AG09309 (cell line): ENCODE data around the gene GPATCH2L.

Experiments
- DNase-seq: peaks from one replicate; pipeline ENCODE4 v3.0.0-alpha.2; 2010; ENCODE audit warnings: low read depth
- H3K4me3 ChIP-seq: 2 replicates; pipeline ENCODE4 v1.5.1; 2011; ENCODE audit warnings: mild to moderate bottlenecking, low read depth, low read length, moderate library complexity; ENCODE audit not compliant: control insufficient read depth
- TF ChIP-seq, protein P1 (sequence below): IDR thresholded peaks from 2 replicates; pipeline ENCODE4 v1.5.1; 2011; ENCODE audit warnings: mild to moderate bottlenecking, low read depth, low read length, inconsistent platforms; ENCODE audit not compliant: insufficient read depth, control insufficient read depth; ENCODE audit errors: missing control alignments

Gene GPATCH2L

DNA sequence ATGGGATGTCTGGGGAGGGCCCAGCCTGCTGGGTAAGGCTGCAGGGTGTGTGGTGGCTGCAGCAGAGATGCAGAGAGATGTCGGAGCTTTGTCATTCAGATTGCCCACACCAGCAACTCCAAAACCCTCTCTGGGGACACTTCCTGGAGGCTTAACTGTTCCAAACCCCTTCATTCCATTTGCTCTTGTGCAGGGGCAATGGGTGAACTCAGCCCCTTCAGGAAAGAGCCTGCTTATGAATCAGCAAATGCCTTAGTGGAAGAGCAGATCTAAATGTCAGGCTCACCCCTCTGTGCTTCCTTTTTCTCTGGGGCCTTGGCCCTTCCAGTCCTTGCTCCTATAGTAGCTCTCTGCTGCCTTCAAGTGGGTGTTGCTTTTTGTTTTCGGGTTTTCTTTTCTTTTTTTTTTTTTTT lies 36.7 kb upstream of the GPATCH2L start:
- no peak overlapping the region for H3K4me3 ChIP-seq
- DNase-seq: no peak
- TF ChIP-seq, protein P1, sequence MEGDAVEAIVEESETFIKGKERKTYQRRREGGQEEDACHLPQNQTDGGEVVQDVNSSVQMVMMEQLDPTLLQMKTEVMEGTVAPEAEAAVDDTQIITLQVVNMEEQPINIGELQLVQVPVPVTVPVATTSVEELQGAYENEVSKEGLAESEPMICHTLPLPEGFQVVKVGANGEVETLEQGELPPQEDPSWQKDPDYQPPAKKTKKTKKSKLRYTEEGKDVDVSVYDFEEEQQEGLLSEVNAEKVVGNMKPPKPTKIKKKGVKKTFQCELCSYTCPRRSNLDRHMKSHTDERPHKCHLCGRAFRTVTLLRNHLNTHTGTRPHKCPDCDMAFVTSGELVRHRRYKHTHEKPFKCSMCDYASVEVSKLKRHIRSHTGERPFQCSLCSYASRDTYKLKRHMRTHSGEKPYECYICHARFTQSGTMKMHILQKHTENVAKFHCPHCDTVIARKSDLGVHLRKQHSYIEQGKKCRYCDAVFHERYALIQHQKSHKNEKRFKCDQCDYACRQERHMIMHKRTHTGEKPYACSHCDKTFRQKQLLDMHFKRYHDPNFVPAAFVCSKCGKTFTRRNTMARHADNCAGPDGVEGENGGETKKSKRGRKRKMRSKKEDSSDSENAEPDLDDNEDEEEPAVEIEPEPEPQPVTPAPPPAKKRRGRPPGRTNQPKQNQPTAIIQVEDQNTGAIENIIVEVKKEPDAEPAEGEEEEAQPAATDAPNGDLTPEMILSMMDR: no peak

DNA sequence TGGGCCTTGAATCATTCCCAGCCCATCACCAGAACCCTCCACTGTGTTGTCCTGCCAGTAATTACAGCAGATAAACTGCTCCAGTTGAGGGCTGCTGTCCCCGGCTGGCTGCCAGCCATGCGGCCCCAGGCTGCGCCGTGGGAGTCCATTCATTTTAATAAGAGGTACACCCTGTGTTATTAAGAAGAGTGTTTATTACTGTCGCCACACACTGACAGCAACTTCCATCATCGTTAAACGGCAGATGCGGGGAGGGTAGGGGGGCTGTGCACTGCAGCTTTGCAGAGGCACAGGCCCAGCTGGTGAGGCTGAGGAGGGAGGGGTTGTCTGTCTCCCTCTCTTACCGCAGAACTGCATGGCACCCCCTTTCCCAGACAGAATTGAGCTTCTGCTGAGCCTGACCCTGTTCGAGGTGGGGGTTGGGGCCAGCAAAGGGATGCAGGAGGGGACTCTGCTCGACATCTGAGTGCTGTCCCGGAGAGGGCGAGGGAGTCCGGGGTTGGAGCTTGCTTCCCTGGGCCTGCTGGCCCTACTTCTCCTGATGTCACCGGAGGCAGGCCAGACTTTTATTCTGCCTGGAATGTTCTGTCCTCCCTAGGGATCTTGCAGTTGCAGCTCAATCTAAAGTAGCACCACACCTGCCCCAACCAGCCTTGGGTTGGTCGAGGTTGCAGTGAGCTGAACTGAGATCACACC lies 33.8 kb upstream of the GPATCH2L start:
- no peak for DNase-seq
- H3K4me3 ChIP-seq: no peak overlapping the region
- TF ChIP-seq, protein P1: no peak

DNA sequence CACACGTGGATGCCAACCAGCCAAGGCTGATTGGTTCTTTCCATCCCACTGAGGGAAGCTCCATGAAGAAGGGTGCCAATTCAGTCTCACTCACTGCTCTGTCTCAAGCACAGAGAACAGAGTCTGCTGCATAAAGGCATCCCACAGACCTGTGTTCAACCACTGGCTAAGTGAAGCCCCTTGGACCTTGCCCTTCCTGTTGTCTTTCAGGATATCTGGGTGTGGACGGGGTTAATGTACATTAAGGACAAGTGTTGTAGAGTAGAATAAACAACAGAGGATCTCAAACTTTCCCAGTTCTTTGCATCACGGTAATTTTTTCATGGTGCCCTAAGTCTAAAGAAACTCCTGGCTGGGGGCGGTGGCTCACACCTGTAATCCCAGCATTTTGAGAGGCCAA lies 33.1 kb upstream of the GPATCH2L start:
- TF ChIP-seq, protein P1: no peak
- no peak overlapping the region for H3K4me3 ChIP-seq
- no peak for DNase-seq

DNA sequence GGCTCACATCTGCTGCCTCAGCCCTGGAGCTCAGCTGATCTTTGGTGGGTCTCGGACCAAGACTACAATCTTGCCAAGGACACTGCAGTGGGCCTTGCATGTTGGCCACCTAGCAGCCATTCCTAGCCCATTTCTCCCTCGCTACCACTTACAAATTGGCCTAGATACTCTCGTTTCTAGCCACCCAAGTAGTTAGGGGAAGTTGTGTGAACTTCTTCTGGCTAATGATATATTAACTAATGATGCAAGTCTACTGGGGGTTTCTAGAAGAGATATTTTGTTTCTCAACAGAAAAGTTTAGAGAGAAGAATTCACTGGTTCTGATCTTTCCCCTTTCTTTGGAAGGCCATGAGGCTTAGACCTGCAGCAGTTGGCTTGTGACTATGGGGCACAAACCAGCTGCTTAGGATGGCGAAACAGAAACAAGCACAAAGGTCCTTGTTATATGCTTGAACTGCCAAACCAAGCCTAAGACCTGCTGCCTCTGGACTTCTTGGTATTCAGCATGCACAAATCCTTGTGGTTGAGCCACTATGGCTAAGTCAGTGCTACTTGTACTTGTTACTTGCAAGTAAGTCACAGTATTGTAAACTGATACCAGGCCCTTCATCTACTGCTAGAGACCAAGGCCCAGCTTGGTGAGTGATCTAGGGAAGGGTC lies 30.5 kb upstream of the GPATCH2L start:
- H3K4me3 ChIP-seq: no peak overlapping the region
- DNase-seq: no peak
- TF ChIP-seq, protein P1: no peak

DNA sequence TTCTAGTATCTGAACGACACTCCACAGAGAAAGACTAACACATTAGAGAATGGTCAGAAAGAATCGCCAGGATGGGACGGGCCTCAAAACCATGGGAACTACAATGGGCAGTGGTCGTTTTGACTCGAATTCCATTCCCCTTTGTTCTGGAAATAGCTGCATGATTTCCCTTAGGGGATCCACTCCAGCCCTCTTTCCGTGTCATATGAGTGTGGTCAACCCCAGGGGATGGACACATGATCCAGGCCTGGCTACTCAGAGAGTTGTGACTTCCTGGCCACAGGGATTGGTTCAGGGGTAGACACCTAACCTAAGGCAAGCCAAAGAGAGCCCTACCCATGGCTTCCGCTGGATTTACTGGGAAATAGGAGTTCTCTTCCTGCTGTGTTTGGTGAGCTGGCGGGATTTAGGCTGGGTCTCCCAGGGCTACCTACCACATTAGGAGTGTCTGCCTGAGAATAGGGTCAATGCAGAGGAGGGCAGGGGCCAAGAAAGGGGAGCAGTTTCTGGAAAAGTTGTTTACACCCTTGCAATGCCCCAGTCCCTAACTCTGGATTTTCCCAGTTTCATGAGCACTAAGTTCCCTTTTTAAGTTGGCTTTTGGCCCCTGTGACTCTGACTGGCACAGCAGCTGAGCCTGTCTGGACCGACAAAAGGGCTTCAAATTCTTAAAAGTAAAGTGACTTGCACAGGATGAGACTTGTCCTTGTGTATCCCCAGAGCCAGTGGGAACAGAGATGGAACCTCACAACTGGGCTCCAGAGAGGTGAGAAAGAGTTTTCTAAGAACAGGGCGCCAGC lies 28.1 kb upstream of the GPATCH2L start:
- DNase-seq: no peak
- no peak overlapping the region for H3K4me3 ChIP-seq
- TF ChIP-seq, protein P1: no peak

DNA sequence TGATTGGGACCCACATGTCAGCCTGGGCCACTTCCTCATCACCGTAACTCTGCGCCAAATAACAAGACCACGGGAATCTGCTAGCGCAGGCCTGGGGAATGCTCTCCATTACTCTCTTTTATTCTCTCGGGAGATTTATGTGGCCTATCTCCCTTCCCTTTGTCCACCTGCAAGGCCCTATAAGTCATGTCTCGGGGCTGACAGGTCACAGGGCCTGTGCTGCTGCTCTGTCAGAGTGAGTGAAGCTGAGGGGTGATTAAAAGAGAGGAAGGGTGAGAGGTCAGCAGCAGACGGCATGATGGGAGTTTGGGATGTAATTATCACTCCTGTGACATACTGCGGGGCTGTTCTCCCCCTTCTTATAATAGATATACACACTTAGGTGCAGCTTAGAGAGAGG lies 26.2 kb upstream of the GPATCH2L start:
- DNase-seq: no peak
- H3K4me3 ChIP-seq: no peak overlapping the region
- TF ChIP-seq, protein P1: no peak
